GM21515 (cell line): ENCODE results near the gene MYO18B.

Source experiments
- ATAC-seq: cut with Tn5 transposase; IDR thresholded peaks from one replicate; pipeline ENCODE4 v1.9.1; 2021; ENCODE audit not compliant: unreplicated experiment

The MYO18B gene

GRCh38 chr22:25817092-25817943 is 75.3 kb downstream of the MYO18B start:
- ATAC-seq = no peak

- ATAC-seq = no peak
Observed at GRCh38 chr22:25818541-25818940, 76.6 kb downstream of the MYO18B start.

- no peak for ATAC-seq
Observed at GRCh38 chr22:25822344-25822743, 80.4 kb downstream of the MYO18B start.

GRCh38 chr22:25823276-25823675 is 81.3 kb downstream of the MYO18B start:
- no peak for ATAC-seq

GRCh38 chr22:25824828-25825423 is 82.9 kb downstream of the MYO18B start:
- ATAC-seq = no peak

- no peak for ATAC-seq
Observed at GRCh38 chr22:25827415-25827814, 85.4 kb downstream of the MYO18B start.

- no peak for ATAC-seq
Observed at GRCh38 chr22:25828422-25828821, 86.4 kb downstream of the MYO18B start.

GRCh38 chr22:25829237-25829636 is 87.2 kb downstream of the MYO18B start:
- no peak for ATAC-seq

- ATAC-seq = no peak
Observed at GRCh38 chr22:25829808-25830777, 88.1 kb downstream of the MYO18B start.

GRCh38 chr22:25833091-25833490 is 91.1 kb downstream of the MYO18B start:
- no peak for ATAC-seq

- no peak for ATAC-seq
Observed at GRCh38 chr22:25833676-25834075, 91.7 kb downstream of the MYO18B start.

- ATAC-seq = no peak
Observed at GRCh38 chr22:25834490-25834889, 92.5 kb downstream of the MYO18B start.

- no peak for ATAC-seq
Observed at GRCh38 chr22:25835348-25835747, 93.4 kb downstream of the MYO18B start.

- ATAC-seq = no peak
Observed at GRCh38 chr22:25837288-25837900, 95.4 kb downstream of the MYO18B start.

GRCh38 chr22:25838960-25839741 is 97.2 kb downstream of the MYO18B start:
- ATAC-seq = no peak

GRCh38 chr22:25839755-25840154 is 97.8 kb downstream of the MYO18B start:
- no peak for ATAC-seq

- ATAC-seq = no peak
Observed at GRCh38 chr22:25840167-25840566, 98.2 kb downstream of the MYO18B start.

- no peak for ATAC-seq
Observed at GRCh38 chr22:25840891-25841290, 98.9 kb downstream of the MYO18B start.

GRCh38 chr22:25841775-25842174 is 99.8 kb downstream of the MYO18B start:
- ATAC-seq = no peak
